A549 (cell line): ENCODE data around the gene BABAM1. TPM values are rescaled to one million over a fixed set of nuclear protein-coding genes. Genes with fewer than 3 reads are reported as not detected.

Experiments used
- ATAC-seq, 2 experiments: fragments of 200-7000 bp in 1 of 2; fragments of >200 bp in 1 of 2; cut with Nextera tagmentation in 1 of 2; cut with Tn5 transposase in 1 of 2; 3 replicates each; pipeline versions ENCODE4 v1.8.0 to v1.9.1; 2018 to 2020; ENCODE audit warnings: mild to moderate bottlenecking in 1 of 2, moderate library complexity in 1 of 2
- CTCF ChIA-PET: fragments of 300-600 bp; sonication (Branson Sonifier 250); formaldehyde crosslinking; extraction: SDS; loops from one replicate; lab custom pipeline; 2021; ENCODE audit warnings: antibody characterized with exemption, inconsistent platforms; lab: Yijun Ruan, JAX
- POLR2A ChIA-PET: fragments of 350-600 bp; formaldehyde crosslinking; extraction: SDS; loops from one replicate; lab custom pipeline; 2021; ENCODE audit warnings: antibody characterized with exemption, inconsistent platforms; lab: Yijun Ruan, JAX
- DNase-seq, 2 experiments: peaks; one replicate each; pipeline versions ENCODE4 v3.0.0 to v3.0.0-alpha.2; 2011 to 2016; ENCODE audit warnings: low read depth in 1 of 2, low spot score in 1 of 2
- FAIRE-seq: peaks from 2 replicates; lab custom pipeline; 2011; peaks lifted over from hg19 to GRCh38; lab: Jason Lieb, UNC
- H3K27ac ChIP-seq, 2 experiments: fragments of >200 bp; sonication (Bioruptor Twin); formaldehyde crosslinking; 3 replicates each; pipeline ENCODE4 v1.5.1; 2016 to 2017
- H3K4me1 ChIP-seq: fragments of >200 bp; sonication (Bioruptor Twin); formaldehyde crosslinking; 3 replicates; pipeline ENCODE4 v1.6.1; 2016
- H3K4me2 ChIP-seq: fragments of >200 bp; sonication (Bioruptor Twin); formaldehyde crosslinking; 3 replicates; pipeline ENCODE4 v1.6.1; 2016
- H3K4me3 ChIP-seq: fragments of >200 bp; sonication (Bioruptor Twin); formaldehyde crosslinking; 3 replicates; pipeline ENCODE4 v1.5.1; 2016
- H3K9me3 ChIP-seq: fragments of >200 bp; sonication (Bioruptor Twin); formaldehyde crosslinking; 3 replicates; pipeline ENCODE4 v1.6.1; 2016
- BHLHE40 ChIP-seq: IDR thresholded peaks from 2 replicates; pipeline ENCODE4 v1.6.1; 2012; ENCODE audit warnings: low read depth, low read length, inconsistent platforms
- CBX8 ChIP-seq: fragments of 200-600 bp; sonication (generic); IDR thresholded peaks from 2 replicates; pipeline ENCODE4 v1.6.1; 2016
- CEBPB ChIP-seq, 2 experiments: fragments of >200 bp in 1 of 2; sonication (Bioruptor Twin) in 1 of 2; formaldehyde crosslinking in 1 of 2; IDR thresholded peaks; 2 replicates each; pipeline ENCODE4 v1.6.1; 2012 to 2016
- CHD2 ChIP-seq: fragments of 150-350 bp; IDR thresholded peaks from 2 replicates; pipeline ENCODE4 v1.6.1; 2014; ENCODE audit warnings: low read length; ENCODE audit not compliant: partially characterized antibody
- EHF ChIP-seq: fragments of 250-450 bp; sonication (Bioruptor Pico); IDR thresholded peaks from 2 replicates; pipeline ENCODE4 v1.5.0; 2020; ENCODE audit warnings: mild to moderate bottlenecking
- EHMT2 ChIP-seq: fragments of 200-600 bp; sonication (generic); IDR thresholded peaks from 2 replicates; pipeline ENCODE4 v1.6.1; 2016; ENCODE audit warnings: antibody characterized with exemption, low read depth, mild to moderate bottlenecking, moderate library complexity
- ELK1 ChIP-seq: fragments of 150-350 bp; IDR thresholded peaks from 2 replicates; pipeline ENCODE4 v1.6.1; 2014; ENCODE audit warnings: low read depth, mild to moderate bottlenecking, low read length
- ESRRA ChIP-seq: fragments of 150-350 bp; IDR thresholded peaks from 2 replicates; pipeline ENCODE4 v1.6.1; 2014; ENCODE audit warnings: mild to moderate bottlenecking, low read length, borderline replicate concordance
- GATA3 ChIP-seq: IDR thresholded peaks from 2 replicates; pipeline ENCODE4 v1.6.1; 2012; ENCODE audit warnings: borderline replicate concordance
- JUN ChIP-seq, 2 experiments: fragments of >200 bp; sonication (Bioruptor Twin); formaldehyde crosslinking; IDR thresholded peaks; 2 replicates in 1 of 2; 3 replicates in 1 of 2; pipeline ENCODE4 v1.6.1; 2016 to 2017
- JUNB ChIP-seq: fragments of >200 bp; sonication (Bioruptor Twin); formaldehyde crosslinking; IDR thresholded peaks from 2 replicates; pipeline ENCODE4 v1.6.1; 2016
- KDM5A ChIP-seq: fragments of 200-600 bp; sonication (generic); IDR thresholded peaks from 2 replicates; pipeline ENCODE4 v1.6.1; 2016; ENCODE audit warnings: antibody characterized with exemption, mild to moderate bottlenecking
- MYC ChIP-seq: IDR thresholded peaks from 2 replicates; pipeline ENCODE4 v1.6.1; 2012; ENCODE audit warnings: mild to moderate bottlenecking, inconsistent platforms, low read length, improper control_type of control experiment, borderline replicate concordance
- PHF8 ChIP-seq: fragments of 200-600 bp; sonication (generic); IDR thresholded peaks from 2 replicates; pipeline ENCODE4 v1.6.1; 2016; ENCODE audit warnings: low read depth, mild to moderate bottlenecking, antibody characterized with exemption, moderate library complexity, borderline replicate concordance
- POLR2A ChIP-seq: IDR thresholded peaks from 2 replicates; pipeline ENCODE4 v1.6.1; 2012; ENCODE audit warnings: mild to moderate bottlenecking, low read length
- POLR2AphosphoS2 ChIP-seq: conservative IDR thresholded peaks from 2 replicates; pipeline ENCODE4 v1.6.1; 2012; ENCODE audit warnings: low read length, improper control_type of control experiment, inconsistent platforms
- RARB ChIP-seq: fragments of 250-450 bp; sonication (Bioruptor Pico); IDR thresholded peaks from 2 replicates; pipeline ENCODE4 v1.8.0; 2021; ENCODE audit warnings: mild to moderate bottlenecking, moderate library complexity
- RCOR1 ChIP-seq: fragments of 150-350 bp; IDR thresholded peaks from 2 replicates; pipeline ENCODE4 v1.6.1; 2014; ENCODE audit warnings: antibody characterized with exemption, low read length, low read depth
- SMC3 ChIP-seq: fragments of >200 bp; sonication (Bioruptor Twin); formaldehyde crosslinking; IDR thresholded peaks from 3 replicates; pipeline ENCODE4 v1.6.1; 2018; ENCODE audit warnings: inconsistent platforms
- TP53 ChIP-seq: fragments of 250-450 bp; sonication (Bioruptor Pico); IDR thresholded peaks from 2 replicates; pipeline ENCODE4 v1.5.0; 2021; ENCODE audit warnings: mild to moderate bottlenecking, moderate library complexity
- ZC3H11A ChIP-seq: fragments of 450-650 bp; IDR thresholded peaks from 2 replicates; pipeline ENCODE4 v1.6.1; 2014; ENCODE audit warnings: antibody characterized with exemption, mild to moderate bottlenecking
- ZSCAN20 ChIP-seq: fragments of 250-450 bp; sonication (Bioruptor Pico); IDR thresholded peaks from 2 replicates; pipeline ENCODE4 v1.8.0; 2022; ENCODE audit warnings: mild to moderate bottlenecking, moderate library complexity
- WGBS: methylation state at CpG from one replicate; pipeline ENCODE4 v1.1.6; 2017; ENCODE audit errors: missing lambda C conversion rate; 5-methylcytosine and 5-hydroxymethylcytosine counted together
- polyA plus RNA-seq, 4 experiments: library from polyadenylated mRNA; depleted of rRNA in 3 of 4; stranded (reverse); fragments of >200 nt; fragmentation: RNase III in 1 of 4; extraction: RNeasy Plus Mini Kit Qiagen cat#74134 plus additional on column Dnase treatment in 1 of 4; gene quantifications; 2 replicates in 3 of 4; 3 replicates in 1 of 4; pipeline ENCODE4 v1.2.3, GENCODE V29; 2011 to 2017
- TF ChIP-seq, protein P1 (sequence below): fragments of 450-650 bp; IDR thresholded peaks from 2 replicates; pipeline ENCODE4 v1.6.1; 2014; ENCODE audit warnings: antibody characterized with exemption
- TF ChIP-seq, protein P2 (sequence below): fragments of >200 bp; sonication (Bioruptor Twin); formaldehyde crosslinking; IDR thresholded peaks from 2 replicates; pipeline ENCODE4 v1.6.1; 2016
- TF ChIP-seq, protein P3 (sequence below): IDR thresholded peaks from 2 replicates; pipeline ENCODE4 v1.6.1; 2012

Gene BABAM1
- polyA plus RNA-seq, 2 of the 4 experiments (the other 2 are of a cell fraction) = 56.0 to 67.6 TPM

GRCh38 chr19:17227798-17228367, 39.4 kb upstream of the BABAM1 start:
- H3K27ac ChIP-seq = no peak overlapping the region
- POLR2A ChIA-PET = interaction anchor here (0.6 kb wide), 1 partner anchor 18 kb away, joined by 3 read pairs; no protein-coding TSS in a partner anchor

GRCh38 chr19:17229890-17230289, 37.4 kb upstream of the BABAM1 start:
- 93% methylated on average over 3 of the region's 3 CpGs for WGBS
- H3K27ac ChIP-seq = no peak overlapping the region
- H3K4me2 ChIP-seq = no peak overlapping the region
- DNase-seq (no peak), FAIRE-seq (no peak), ATAC-seq (no peak)
- TF ChIP-seq RARB (CRISPR knock-in tag) = no peak
- TF ChIP-seq, protein P1, sequence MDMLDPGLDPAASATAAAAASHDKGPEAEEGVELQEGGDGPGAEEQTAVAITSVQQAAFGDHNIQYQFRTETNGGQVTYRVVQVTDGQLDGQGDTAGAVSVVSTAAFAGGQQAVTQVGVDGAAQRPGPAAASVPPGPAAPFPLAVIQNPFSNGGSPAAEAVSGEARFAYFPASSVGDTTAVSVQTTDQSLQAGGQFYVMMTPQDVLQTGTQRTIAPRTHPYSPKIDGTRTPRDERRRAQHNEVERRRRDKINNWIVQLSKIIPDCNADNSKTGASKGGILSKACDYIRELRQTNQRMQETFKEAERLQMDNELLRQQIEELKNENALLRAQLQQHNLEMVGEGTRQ = no peak
- no peaks in the 10 kb centered on the region for H3K9me3 ChIP-seq
- no peak overlapping the region for H3K4me3 ChIP-seq
- ChIA-PET CTCF (interaction anchor here (2.2 kb wide), 1 partner anchor 31 kb away, joined by 6 read pairs; no protein-coding TSS in a partner anchor), POLR2A (no interaction called here)
- H3K4me1 ChIP-seq = peaks cover 24% of the 10 kb centered on the region; the same call in 2 of the 3 replicates

More at GRCh38 chr19:17227798-17228367, 39.4 kb upstream of the BABAM1 start:
- Histone ChIP-seq H3K4me3 (no peak overlapping the region), H3K4me2 (peak overlapping the region; percentile 79; the same call in 1 of the 3 replicates), H3K4me1 (peaks cover 9% of the 10 kb centered on the region; the same call in 2 of the 3 replicates), H3K9me3 (no peaks in the 10 kb centered on the region)
- CTCF ChIA-PET = interaction anchor here (1.0 to 3.6 kb wide), 2 partner anchors 15 to 34 kb away, joined by 3 to 11 read pairs; no protein-coding TSS in a partner anchor
- 78% methylated on average over 13 of the region's 13 CpGs for WGBS
- FAIRE-seq (no peak), ATAC-seq (no peak), DNase-seq (no peak)
- TF ChIP-seq ZSCAN20 (CRISPR knock-in tag) (no peak), KDM5A (no peak), GATA3 (no peak), POLR2AphosphoS2 (no peak)
- TF ChIP-seq, protein P2, sequence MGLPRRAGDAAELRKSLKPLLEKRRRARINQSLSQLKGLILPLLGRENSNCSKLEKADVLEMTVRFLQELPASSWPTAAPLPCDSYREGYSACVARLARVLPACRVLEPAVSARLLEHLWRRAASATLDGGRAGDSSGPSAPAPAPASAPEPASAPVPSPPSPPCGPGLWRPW = no peak

GRCh38 chr19:17232258-17232657, 35.0 kb upstream of the BABAM1 start:
- Histone ChIP-seq H3K27ac (no peak overlapping the region), H3K9me3 (no peaks in the 10 kb centered on the region), H3K4me1 (peaks cover 35% of the 10 kb centered on the region), H3K4me2 (no peak overlapping the region), H3K4me3 (no peak overlapping the region)
- POLR2A ChIA-PET = no interaction called here
- TF ChIP-seq ESRRA (no peak), EHF (CRISPR knock-in tag) (no peak), SMC3 (no peak), MYC (no peak), CHD2 (no peak), EHMT2 (no peak), PHF8 (no peak), JUN (IDR thresholded peaks at IDR 0.05) (no peak)
- FAIRE-seq (no peak), ATAC-seq (no peak), DNase-seq (no peak)
- CTCF ChIA-PET = interaction anchor here (2.2 kb wide), 1 partner anchor 29 kb away, joined by 6 read pairs; no protein-coding TSS in a partner anchor
- WGBS = 86% methylated on average over 17 of the region's 25 CpGs

DNA sequence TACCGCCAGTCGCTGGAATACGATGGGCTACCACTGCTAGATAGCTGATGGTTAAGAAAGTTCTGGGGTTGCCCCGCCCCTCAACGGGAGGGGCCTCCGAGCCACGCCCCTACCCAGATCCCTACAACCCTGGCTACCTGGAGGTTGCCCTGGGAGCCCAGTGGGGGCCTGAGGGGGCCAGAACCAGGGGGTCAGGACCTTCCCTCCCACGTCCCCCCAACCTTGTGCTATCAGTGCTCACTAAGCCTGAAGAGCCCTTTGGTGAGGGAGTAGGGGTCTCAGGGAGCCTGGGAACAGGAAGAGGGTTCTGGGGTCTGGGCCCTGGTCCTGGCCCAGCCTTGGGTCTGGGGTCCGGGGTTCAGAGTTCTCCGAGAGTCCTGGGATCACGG, 32.3 kb upstream of the BABAM1 start:
- POLR2A ChIA-PET = interaction anchor here (0.7 to 2.0 kb wide), 3 partner anchors 9 to 20 kb away, joined by 5 to 18 read pairs (median 16); partner anchors contain the start of genes OCEL1 and USE1
- H3K4me2 ChIP-seq = peak overlapping the region; percentile 100
- DNase-seq (peak in 1 of 2 experiments; percentile 67), FAIRE-seq (no peak), ATAC-seq (peak; percentile 74 to 81)
- CTCF ChIA-PET = interaction anchor here (0.6 to 10.0 kb wide), 21 partner anchors 8 to 166 kb away, joined by 3 to 62 read pairs (median 4); partner anchors contain the start of genes ANKLE1, NR2F6, OCEL1 and USHBP1
- H3K4me1 ChIP-seq = peaks cover 51% of the 10 kb centered on the region
- TF ChIP-seq EHMT2 (no peak), RCOR1 (no peak), ZC3H11A (no peak), POLR2A (peak; percentile 43; the same call in 1 of the 2 replicates), JUNB (no peak), BHLHE40 (no peak), CEBPB (IDR thresholded peaks at IDR 0.05) (no peak), ELK1 (no peak), TP53 (peak; percentile 43; the same call in 1 of the 2 replicates), CBX8 (no peak), ESRRA (no peak)
- TF ChIP-seq, protein P3, sequence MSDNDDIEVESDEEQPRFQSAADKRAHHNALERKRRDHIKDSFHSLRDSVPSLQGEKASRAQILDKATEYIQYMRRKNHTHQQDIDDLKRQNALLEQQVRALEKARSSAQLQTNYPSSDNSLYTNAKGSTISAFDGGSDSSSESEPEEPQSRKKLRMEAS = no peak; the same call in 1 of the 2 replicates
- TF ChIP-seq, protein P1 = no peak
- H3K27ac ChIP-seq = peak overlapping the region; percentile 99 to 100
- peak overlapping the region; percentile 88 for H3K4me3 ChIP-seq
- H3K9me3 ChIP-seq = no peaks in the 10 kb centered on the region
- 6% methylated on average over 7 of the region's 11 CpGs for WGBS
